Measurements from ENCODE around the gene FOS. TPM values are rescaled to one million over a fixed set of nuclear protein-coding genes. Genes with fewer than 3 reads are reported as not detected.
A peak's percentile ranks its signal among the peaks of the same experiment; 100 is the strongest.

The FOS gene
- total and polyA plus RNA-seq, 2 of the 8 experiments (the other 6 are each of a cell fraction or from before 2014, with no cell fraction given) = 50.2 to 51.8 TPM

DNA sequence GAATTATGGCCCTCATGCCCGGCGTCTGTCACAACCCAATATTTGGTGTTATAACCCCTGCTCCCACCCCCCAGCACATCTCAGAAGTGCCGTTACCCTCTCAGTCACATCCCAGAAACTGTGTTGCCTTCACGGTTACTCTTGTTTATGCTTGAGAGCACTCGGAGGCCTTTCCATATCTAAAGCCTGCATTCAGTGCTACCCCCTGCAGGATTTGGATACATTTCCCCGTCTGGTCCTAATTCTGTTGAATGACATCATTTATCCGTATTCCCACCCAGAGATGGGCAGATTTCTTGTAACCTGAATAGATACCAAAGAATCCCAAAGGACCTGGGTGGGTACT lies 19.1 kb upstream of the FOS start (continued):
- TF ChIP-seq KDM4A (IDR thresholded peaks at IDR 0.05; ENCODE audit: low read depth, low read length, severe bottlenecking) (peak; percentile 9), SIRT6 (IDR thresholded peaks at IDR 0.05; ENCODE audit: low read length) (no peak)
